GM18868 (cell line): ENCODE results near the gene MYH9.

Experiments used
- ATAC-seq: cut with Tn5 transposase; IDR thresholded peaks from one replicate; pipeline ENCODE4 v1.9.1; 2021; ENCODE audit warnings: mild to moderate bottlenecking, moderate library complexity; ENCODE audit not compliant: unreplicated experiment

Gene MYH9

DNA sequence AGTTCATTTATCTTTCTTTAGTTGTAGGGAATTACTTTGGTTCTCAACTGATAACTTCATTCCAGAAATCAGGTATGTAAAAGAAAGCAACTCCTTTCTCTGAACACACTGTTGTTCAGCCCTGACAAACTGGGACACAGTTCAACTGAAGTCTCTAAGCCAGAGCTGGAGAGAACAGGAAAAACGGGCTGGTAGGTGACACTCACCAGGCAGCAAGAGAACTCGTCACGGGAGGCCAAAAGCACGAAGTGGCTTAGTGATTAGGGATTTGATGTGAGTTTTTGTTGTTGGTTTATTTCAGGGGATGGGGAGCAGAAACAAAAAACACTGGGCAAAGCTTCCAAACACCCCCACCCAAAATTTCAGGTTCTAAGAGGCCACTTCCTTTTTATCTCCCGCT lies 54.1 kb downstream of the MYH9 start:
- ATAC-seq, result no peak

GRCh38 chr22:36332623-36333332 lies 55.0 kb downstream of the MYH9 start:
- no peak for ATAC-seq

DNA sequence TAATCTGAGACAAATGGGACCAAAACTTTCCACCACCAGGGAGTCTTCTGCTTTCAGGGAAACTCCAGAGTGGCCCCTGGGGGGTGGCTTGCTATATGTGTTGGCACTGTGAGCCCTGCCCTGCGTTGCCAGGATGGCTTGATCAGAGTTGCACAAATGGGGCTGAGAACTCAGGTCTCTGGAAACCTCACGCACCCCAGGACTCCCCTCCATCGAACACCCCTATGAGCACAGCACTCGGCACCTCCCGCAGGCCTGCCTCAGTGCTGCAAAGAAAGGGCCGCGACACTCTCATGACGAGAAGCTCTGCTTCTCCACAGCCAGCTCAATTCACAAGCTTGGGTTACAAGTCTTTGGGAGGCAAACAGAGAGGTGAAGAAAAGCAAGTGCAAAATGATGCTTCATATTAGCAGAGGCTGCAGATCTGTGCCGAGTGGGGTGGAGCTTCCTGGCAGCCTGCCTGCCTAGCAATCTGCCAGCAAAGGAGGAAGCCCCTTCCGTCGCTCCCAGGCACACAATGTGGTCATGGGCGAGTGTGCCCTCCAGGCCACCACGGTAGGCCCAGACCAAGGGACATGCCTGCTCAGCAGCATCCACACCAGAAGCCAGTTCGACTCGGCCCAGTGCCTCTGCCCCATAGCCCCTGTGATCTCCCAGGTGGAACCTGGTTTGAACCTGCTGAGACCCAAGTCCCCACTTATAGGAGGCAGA lies 55.7 kb downstream of the MYH9 start:
- no peak for ATAC-seq

GRCh38 chr22:36331306-36331911 lies 56.4 kb downstream of the MYH9 start:
- ATAC-seq, result peak; percentile 57

- no peak for ATAC-seq
Measured at GRCh38 chr22:36330655-36331305, 57.0 kb downstream of the MYH9 start.

- no peak for ATAC-seq
Measured at GRCh38 chr22:36330127-36330526, 57.6 kb downstream of the MYH9 start.

DNA sequence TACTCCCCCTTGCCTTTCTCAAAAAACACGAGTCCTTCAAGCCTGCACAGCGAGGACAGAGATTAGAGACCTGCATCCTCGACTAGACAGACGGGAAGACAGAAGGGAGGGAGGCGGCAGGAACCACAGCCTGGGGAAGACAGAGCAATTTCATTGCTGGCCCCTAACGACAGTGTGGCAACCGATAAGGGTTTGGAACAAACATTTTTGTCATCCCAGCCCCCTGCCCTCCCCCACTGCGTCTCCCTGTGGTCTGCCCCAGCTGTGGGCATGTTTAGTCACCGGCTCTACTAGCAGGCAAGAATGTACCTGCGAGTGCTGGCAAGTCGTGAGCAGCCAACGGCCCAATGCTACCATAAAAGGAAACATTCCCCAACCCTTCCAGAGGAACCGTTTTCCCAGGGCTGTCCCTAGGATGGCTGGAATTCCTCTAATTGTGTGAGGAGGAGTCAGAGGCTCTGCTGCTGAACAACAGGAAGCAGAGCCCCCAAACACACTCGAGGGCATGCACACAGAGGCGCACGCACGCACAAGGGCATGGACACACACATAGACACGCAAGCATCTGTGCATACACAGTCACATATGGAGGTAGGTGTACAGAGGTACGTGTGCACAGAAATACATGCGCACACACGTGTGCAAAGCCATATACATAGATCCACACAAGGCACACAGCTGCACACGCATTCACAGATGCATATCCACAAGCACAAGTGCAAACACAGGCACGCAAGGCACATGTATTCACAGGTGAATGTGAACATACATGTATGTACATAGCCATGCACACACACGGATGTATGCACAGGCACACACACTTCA lies 58.3 kb downstream of the MYH9 start:
- no peak for ATAC-seq

DNA sequence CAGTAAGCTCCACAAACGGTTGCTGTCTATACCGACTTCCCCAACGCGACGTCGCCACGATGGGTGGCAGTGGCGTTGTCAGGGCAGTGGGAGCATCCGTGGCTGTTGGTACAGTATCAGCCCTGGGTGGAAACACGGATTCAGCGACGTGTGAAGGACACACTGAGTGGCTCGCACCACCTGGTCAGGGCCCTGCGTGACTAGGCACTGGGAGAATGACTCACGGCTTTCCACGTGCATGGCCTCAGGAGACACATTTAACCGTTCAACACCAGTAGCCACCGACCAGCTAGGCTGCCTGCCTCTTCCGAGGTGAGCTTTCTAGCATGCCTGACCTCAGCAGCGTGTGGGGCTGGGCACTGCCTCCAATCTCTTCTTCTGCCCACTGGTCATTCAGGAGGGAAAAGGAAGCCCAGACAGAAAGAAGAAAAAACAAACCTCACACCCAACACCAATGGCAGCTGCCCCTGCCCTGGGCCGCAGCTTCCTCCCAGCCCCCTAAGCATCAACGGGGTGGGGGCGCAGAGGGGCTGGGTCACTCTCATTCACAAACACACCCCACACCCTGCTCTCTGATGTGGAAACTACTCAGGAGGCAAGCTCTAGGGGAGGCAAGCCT lies 59.0 kb downstream of the MYH9 start:
- no peak for ATAC-seq

GRCh38 chr22:36327922-36328551 lies 59.7 kb downstream of the MYH9 start:
- no peak for ATAC-seq

- ATAC-seq, result no peak
Measured at GRCh38 chr22:36326178-36327161, 61.3 kb downstream of the MYH9 start.

DNA sequence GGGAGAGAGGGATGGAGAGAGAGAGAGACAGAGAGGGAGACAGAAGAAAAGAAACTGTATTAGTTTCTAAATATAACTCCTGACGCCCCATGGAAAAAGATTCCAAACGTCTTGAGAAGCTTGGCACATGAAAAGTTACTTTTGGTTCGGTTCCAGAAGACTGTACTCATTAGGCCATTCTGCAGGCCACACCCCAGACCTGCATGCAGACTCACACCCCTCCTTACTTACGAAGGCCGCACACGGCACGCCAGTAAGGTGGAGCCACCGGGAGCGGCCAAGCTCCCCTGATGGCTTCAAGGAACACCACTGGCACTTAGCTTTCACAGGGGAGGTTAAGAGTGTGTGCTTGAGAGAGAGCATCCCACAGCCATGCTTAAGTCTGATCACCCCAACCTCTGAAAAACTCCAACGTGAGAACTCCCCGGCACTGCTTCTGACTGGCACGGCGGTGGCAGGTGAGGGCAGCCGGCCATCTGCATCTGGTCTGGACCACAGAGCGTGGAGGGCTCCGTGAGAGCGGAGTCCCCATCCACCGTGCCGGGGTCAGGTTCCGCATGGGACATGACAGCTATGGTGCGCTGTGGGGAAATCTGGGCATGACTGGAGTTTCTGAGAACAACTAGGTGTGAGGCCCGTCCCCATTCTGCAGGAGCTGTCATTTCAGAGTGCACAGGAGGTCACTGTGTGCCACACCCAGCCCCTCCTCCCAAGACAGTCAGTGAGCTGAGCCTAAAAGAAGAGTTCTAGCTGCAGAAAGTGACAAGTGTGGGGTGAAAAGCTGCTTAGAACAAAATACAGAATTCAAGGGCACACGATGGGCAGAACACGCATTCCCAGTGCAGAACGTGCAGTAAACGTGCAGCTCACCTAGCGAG lies 62.4 kb downstream of the MYH9 start:
- ATAC-seq, result no peak

DNA sequence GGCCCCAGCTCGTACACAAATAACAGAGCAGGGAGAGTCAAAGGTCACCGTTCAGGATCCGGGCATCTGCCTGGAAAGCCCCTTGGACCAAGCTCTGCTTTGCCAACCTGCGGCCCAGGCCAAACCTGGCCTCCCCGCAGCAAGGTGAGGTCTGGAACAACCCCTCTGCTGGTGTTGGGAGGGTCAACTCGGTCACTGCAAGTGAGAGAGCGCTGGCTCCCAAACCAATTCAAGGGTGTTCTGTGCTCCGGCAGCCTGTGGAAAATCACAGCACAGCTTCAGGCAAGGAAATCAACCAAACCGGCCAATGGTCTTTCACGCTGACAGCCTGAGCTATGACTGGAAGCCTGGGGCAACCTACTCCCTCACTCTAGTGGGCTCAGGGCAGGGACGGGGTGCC lies 63.4 kb downstream of the MYH9 start:
- no peak for ATAC-seq

DNA sequence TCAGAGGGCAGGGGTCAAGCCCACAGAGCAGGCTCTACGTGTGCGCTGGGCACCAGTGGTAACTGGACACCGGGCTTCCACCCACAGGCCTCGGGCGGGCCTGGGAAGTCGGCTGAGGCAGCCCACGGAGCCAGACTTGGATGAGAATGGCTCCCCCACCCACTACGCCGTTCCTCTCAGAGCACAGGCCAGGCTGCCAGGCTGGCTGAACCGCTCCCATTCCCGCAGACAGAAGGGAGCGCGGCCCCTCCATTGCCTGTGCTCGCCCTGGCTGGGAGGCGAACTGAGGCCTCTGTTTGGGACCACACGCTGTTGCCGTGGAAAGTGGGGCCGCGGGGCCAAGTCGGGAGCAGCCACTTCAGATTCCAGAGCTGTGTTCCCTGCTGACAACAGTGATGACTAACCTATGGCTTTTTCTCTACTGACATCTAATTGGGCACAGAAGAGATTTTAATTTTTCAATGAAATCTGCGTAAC lies 63.9 kb downstream of the MYH9 start:
- ATAC-seq, result no peak

GRCh38 chr22:36323182-36323854 lies 64.4 kb downstream of the MYH9 start:
- ATAC-seq, result no peak

DNA sequence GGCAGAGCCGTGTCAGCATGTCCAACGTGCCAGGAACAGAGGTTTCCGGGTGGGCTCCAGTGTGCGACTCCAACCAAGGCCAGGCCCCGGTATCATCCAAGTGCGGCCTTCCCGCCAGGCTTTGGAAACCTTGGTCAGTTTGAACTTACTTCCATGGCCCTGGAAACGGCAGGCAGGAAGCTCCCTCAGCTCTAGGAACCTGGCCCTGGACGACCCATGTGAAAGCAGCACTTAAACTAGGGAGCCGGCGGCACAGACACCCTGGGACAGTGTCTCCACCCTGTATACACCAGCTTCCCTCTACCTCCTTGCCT lies 65.2 kb downstream of the MYH9 start:
- no peak for ATAC-seq

- ATAC-seq, result no peak
Measured at GRCh38 chr22:36321797-36322601, 65.8 kb downstream of the MYH9 start.
